Right forelimb (tissue), 1 donor: ENCODE data around the gene KHDC4.
"Not testable (repeated sequence)": the region's sequence is repeated elsewhere in the genome, so short reads cannot be mapped to it uniquely, and the experiment has no call there.

ENCODE experiments used
- DNase-seq: peaks from one replicate; pipeline ENCODE4 v3.0.0-alpha.2; 2018

The KHDC4 gene

GRCh38 chr1:155897746-155898145 is 36.5 kb downstream of the KHDC4 start:
- DNase-seq: no peak

GRCh38 chr1:155896476-155896875 is 37.7 kb downstream of the KHDC4 start:
- not testable (repeated sequence) for DNase-seq

GRCh38 chr1:155895617-155896016 is 38.6 kb downstream of the KHDC4 start:
- not testable (repeated sequence) for DNase-seq

GRCh38 chr1:155893389-155894142 is 40.6 kb downstream of the KHDC4 start:
- DNase-seq: no peak

- no peak for DNase-seq
These were observed 41.4 kb downstream of the KHDC4 start for GRCh38 chr1:155892796-155893195.

GRCh38 chr1:155890251-155890650 is 44.0 kb downstream of the KHDC4 start:
- DNase-seq: no peak

- DNase-seq: no peak
These were observed 44.6 kb downstream of the KHDC4 start for GRCh38 chr1:155889566-155889965.

GRCh38 chr1:155888481-155888880 is 45.7 kb downstream of the KHDC4 start:
- no peak for DNase-seq

- no peak for DNase-seq
These were observed 49.2 kb downstream of the KHDC4 start for GRCh38 chr1:155884982-155885381.

- no peak for DNase-seq
These were observed 49.9 kb downstream of the KHDC4 start for GRCh38 chr1:155884031-155884960.

GRCh38 chr1:155882766-155883165 is 51.4 kb downstream of the KHDC4 start:
- no peak for DNase-seq

GRCh38 chr1:155882235-155882634 is 52.0 kb downstream of the KHDC4 start:
- DNase-seq: no peak

GRCh38 chr1:155880950-155881349 is 53.3 kb downstream of the KHDC4 start:
- DNase-seq: no peak

GRCh38 chr1:155880251-155880650 is 54.0 kb downstream of the KHDC4 start:
- DNase-seq: no peak

GRCh38 chr1:155877945-155878344 is 56.3 kb downstream of the KHDC4 start:
- no peak for DNase-seq

- DNase-seq: no peak
These were observed 60.4 kb downstream of the KHDC4 start for GRCh38 chr1:155873860-155874259.

GRCh38 chr1:155872527-155872926 is 61.7 kb downstream of the KHDC4 start:
- no peak for DNase-seq

- peak; percentile 73 for DNase-seq
These were observed 62.8 kb downstream of the KHDC4 start for GRCh38 chr1:155871390-155871789.

GRCh38 chr1:155867766-155868165 is 66.4 kb downstream of the KHDC4 start:
- DNase-seq: no peak

- no peak for DNase-seq
These were observed 69.8 kb downstream of the KHDC4 start for GRCh38 chr1:155864393-155864792.
